Central memory CD4-positive, alpha-beta T cell (primary cell): ENCODE results near the gene LRP1.
A peak's percentile ranks its signal among the peaks of the same experiment; 100 is the strongest.

ENCODE experiments used
- DNase-seq: peaks from one replicate; pipeline ENCODE4 v3.0.0; 2022

LRP1 gene

GRCh38 chr12:57094208-57095160 lies 33.8 kb upstream of the LRP1 start:
- DNase-seq, result no peak

GRCh38 chr12:57095440-57095839 lies 32.8 kb upstream of the LRP1 start:
- DNase-seq, result no peak

- no peak for DNase-seq
These were observed 32.1 kb upstream of the LRP1 start for GRCh38 chr12:57096099-57096572.

GRCh38 chr12:57096748-57097553 lies 31.3 kb upstream of the LRP1 start:
- no peak for DNase-seq

- DNase-seq, result no peak
These were observed 30.8 kb upstream of the LRP1 start for GRCh38 chr12:57097554-57097835.

GRCh38 chr12:57098546-57098945 lies 29.7 kb upstream of the LRP1 start:
- no peak for DNase-seq

GRCh38 chr12:57099047-57099714 lies 29.1 kb upstream of the LRP1 start:
- no peak for DNase-seq

- no peak for DNase-seq
These were observed 28.5 kb upstream of the LRP1 start for GRCh38 chr12:57099766-57100165.

- DNase-seq, result no peak
These were observed 26.2 kb upstream of the LRP1 start for GRCh38 chr12:57101892-57102695.

GRCh38 chr12:57103856-57104255 lies 24.4 kb upstream of the LRP1 start:
- no peak for DNase-seq

- DNase-seq, result no peak
These were observed 23.9 kb upstream of the LRP1 start for GRCh38 chr12:57104292-57104910.

- no peak for DNase-seq
These were observed 23.1 kb upstream of the LRP1 start for GRCh38 chr12:57105011-57105753.

- no peak for DNase-seq
These were observed 22.1 kb upstream of the LRP1 start for GRCh38 chr12:57106021-57106708.

- DNase-seq, result no peak
These were observed 20.7 kb upstream of the LRP1 start for GRCh38 chr12:57107456-57108155.

- no peak for DNase-seq
These were observed 18.8 kb upstream of the LRP1 start for GRCh38 chr12:57109207-57110103.

GRCh38 chr12:57110104-57111030 lies 17.9 kb upstream of the LRP1 start:
- peak; percentile 59 for DNase-seq

GRCh38 chr12:57111031-57111734 lies 17.1 kb upstream of the LRP1 start, which contains the start of gene STAT6:
TSS of gene STAT6 (minus strand) at chr12:57111362. CDS start at chr12:57108278, 3,084 bp downstream.
- peak; percentile 91 for DNase-seq
